NCI-H2196 (cell line): ENCODE measurements around the gene IFT88.
A peak's percentile ranks its signal among the peaks of the same experiment; 100 is the strongest.

Source experiments
- DNase-seq: peaks from one replicate; lab custom pipeline; 2025; ENCODE audit not compliant: unreplicated experiment; lab: John Stamatoyannopoulos, UW

IFT88 gene

DNA sequence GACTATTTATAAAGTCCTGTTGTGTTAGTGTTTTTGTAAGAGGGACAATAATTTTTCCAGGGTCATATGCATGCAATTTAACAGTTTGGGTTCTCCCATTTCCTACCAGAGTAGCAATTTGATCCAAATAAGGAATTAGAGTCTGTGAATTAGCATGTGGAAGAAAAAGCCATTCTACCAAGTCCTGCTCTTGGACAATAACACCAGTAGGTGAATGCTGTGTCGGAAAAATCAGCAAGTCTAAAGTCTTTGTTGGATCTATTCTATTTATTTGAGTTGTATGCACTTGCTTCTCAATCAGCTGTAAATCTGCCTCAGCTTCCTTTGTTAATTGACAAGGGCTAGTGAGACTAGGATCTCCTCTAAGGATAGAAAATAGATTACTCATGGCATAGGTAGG, 115.1 kb downstream of the IFT88 start:
- DNase-seq: no peak

DNA sequence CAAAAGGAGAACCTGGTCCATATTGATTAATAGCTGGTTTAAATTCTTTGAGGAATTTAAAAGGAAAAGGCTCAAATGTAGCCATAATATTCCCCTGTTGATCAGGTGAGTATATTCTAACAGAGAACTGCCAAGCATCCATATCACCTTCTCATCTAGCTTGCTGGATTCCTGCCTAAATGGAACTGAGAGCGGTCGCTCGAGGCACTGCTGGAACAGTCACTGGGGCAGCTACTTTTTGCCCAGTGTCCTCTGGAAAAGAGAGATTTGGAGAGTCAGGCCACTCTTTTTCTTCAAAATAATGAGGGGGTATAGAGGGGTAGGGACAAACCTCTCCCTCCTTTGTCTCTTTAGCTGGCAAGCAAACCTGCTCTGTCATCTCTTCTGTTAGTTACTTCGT, 117.1 kb downstream of the IFT88 start:
- DNase-seq: no peak

DNA sequence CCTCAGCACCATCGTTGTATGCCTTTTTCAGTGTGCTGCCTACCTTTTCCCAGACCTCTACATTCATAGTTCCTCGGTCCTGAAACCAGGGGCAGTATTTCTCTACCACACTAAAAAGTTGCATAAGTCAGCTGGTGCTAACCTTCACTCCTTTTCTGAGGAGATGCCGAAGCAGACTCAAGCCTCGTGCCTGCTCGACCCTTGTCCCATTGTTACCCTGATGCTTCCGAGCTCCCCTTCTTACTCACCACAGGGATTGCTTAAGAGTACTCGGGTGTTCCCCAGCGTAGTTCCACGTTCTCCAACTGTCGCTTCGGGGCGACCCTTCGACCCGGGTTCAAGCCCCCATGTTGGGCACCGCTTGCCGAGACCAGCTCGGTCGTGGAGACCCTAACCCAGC, 117.6 kb downstream of the IFT88 start:
- DNase-seq: no peak

DNA sequence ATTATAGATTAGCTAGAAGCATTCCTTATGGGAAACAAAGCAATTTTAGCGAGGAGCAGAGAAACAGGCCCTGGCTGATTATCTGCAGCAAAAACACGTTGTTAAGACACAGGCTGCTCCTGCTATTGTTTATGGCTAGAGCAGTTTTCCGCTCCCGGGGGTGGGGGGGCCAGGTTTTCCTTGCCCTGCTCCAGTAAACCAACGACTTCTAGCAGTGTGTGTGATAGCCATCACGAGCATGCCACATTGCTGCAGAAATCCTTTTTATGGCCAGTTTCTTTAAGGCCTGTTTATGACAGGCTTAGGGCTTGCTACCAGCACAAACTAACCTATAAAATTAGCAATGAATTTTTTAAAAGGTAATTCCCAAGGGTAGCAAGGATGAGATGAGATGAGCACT, 118.1 kb downstream of the IFT88 start:
- no peak for DNase-seq

DNA sequence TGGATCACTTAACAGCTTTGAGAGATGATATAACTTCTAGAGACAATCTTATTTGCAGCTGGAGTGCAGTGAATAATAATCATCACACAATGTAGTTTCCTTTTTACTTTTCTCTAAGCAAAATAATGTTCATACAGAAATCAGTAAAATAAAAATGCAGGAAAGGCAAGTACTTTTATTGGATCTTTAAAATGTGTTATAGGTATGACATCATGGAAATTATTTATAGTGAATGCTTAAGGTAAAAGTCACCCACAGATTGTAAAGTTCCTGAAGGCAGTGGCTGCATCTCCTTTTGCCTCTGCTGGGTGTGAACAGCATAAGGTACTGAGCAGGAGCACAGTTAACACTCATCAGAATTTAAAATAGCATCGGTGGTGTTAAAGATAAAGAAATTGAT, 119.2 kb downstream of the IFT88 start:
- no peak for DNase-seq

DNA sequence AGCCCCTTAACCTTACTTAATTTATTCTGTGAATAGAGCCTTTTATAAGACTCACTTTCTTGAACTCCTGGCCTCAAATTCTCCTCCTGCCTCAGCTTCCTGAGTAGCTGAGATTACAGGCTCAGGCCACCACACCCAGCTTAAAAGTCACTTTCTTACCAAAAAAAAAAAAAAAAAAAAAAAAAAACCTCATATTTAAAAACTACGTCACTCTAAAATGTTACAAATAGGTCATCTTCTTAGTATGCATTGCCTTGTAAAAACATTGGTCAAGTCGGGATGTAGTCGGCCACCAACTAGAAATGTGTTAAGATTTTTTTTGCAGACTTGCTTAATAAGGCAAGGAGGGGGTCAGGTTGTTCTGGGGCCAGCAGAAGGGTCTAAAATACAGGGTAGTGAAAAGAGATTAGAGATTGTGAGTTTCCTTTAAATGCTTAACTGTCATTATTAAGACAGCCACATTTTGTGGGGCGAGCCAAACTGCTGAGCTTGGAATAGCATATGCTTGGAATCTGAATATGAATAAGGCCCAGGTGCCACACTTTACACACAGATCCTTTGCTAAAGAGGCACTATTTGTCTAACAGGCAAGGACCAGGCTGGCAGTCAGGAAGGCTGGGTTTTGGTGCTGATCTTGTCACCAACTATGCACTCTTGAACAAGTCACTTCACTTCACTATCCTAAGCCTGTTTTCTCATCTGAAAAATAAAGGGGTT, 120.1 kb downstream of the IFT88 start:
- DNase-seq: no peak

DNA sequence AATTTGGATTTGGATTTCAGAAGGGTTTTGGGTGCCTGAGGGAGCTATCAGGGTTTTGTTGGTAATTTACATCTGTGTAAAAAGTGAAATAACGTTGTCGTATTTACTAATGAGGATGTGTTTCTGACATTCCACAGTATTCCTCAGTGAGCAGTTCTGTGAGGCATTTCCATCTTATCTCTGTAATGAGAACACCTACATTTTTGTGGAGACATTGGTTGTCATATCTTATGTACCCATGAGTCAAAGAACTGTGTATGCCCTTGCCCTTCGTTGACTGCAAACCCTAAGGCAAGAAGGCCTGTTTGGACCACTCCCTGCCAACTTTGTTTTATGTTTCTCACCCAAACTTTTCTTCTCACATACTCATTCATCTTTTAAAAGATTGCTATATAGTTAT, 122.3 kb downstream of the IFT88 start:
- no peak for DNase-seq

DNA sequence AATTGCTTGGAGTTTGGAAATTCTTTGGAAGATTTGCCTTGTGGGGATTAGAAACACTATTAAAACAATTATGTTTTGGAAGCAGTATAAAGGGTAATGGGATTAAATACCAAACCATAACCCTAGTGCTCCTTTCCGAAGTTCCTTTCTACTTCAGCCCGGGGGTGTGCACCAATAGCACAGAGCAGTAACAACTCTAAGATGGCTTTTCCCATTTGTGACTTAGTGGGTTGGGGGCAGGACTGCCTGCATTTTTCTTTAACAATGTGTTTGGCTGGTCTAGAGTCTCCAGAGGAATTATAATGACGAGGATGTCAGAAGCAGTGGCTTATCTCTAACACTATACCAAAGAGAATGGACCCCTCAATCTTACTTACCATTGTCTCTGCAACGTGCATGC, 124.7 kb downstream of the IFT88 start:
- no peak for DNase-seq

DNA sequence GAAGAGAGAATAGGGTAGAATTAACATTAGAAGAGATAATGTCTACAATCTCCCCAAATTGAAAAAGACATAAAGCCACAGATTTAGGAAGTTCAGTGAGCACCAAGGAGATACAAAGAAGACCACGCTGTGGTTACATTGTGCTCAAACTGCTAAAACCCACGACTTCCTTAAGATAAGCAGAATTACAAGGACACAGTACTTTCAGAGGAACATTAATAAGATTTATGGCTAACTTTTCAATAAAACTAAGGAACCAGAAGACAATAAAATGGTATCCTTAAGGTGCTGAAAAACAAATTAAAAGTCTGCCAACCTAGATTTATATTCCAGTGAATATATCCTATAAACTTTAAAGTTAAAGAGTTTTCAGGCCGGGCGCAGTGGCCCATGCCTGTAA, 129.1 kb downstream of the IFT88 start:
- no peak for DNase-seq

DNA sequence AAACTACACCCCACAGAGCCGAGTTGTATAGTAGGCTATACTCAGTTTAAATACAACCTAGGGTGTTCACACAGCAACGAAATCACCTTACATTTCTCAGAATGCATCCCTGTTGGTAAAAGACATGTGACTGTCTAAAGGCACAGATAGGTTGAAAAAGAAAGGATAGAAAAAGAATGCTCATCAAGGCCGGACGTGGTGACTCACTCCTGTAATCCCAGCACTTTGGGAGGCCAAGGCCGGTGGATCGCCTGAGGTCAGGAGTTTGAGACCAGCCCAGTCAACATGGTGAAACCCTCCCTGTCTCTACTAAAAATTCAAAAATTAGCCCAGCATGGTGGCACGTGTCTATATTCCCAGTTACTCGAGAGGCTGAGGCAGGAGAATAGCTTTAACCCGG, 132.8 kb downstream of the IFT88 start:
- DNase-seq: no peak

DNA sequence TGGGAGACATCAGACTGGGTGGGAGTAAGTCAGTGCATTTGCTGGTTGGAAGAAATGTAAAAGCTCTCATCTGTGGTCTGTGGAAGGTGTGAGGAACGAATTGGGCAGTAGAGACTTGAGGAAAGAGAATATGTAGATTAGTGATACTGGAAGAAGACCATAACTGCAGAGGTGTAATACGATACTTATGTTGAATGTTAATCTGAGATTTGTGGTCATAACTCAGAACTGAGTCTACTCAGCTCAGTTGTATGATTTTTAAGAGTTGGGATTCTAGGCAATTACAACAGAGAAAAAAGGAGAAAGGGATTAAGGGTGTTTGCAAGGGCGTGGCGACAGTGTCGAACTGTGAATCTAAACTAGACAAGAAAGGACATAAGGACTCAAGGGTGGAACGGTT, 133.3 kb downstream of the IFT88 start:
- no peak for DNase-seq

DNA sequence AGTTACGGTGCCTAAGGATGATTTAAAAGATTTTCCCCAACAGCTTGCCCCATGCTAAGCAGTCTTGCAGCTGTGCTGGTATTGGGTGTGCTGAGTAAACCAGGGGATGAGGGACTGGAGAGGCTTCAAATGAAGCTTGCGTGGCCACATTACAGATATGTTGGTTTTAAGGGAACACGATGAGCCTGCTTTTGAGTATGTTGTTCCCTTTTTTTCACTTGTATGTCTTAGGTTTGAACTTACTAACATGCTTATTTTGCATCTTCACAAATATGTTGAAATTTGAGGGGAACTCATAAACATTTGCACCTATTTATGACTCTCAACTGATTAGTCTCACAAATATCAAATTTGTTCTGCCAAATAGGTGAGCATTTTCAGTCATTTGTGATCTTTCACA, 134.5 kb downstream of the IFT88 start:
- no peak for DNase-seq

DNA sequence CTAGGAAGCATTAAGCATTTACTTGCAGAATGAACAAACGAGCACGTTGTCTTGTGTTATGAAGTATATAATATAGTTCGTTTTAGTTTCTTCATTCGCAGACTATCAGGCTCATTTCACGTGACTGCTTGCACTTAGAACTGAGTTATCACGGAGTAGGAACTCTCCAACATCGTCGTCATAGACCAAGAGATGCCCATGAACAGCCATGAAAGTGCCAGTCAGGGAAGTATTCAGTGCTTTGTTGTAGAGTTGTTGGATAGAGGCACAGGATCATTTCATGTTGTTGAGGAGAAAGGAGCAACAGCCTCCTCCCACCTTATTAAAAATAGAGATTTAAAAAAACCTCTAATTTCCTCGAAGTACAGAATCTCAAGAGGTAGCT, 135.6 kb downstream of the IFT88 start:
- DNase-seq: no peak

DNA sequence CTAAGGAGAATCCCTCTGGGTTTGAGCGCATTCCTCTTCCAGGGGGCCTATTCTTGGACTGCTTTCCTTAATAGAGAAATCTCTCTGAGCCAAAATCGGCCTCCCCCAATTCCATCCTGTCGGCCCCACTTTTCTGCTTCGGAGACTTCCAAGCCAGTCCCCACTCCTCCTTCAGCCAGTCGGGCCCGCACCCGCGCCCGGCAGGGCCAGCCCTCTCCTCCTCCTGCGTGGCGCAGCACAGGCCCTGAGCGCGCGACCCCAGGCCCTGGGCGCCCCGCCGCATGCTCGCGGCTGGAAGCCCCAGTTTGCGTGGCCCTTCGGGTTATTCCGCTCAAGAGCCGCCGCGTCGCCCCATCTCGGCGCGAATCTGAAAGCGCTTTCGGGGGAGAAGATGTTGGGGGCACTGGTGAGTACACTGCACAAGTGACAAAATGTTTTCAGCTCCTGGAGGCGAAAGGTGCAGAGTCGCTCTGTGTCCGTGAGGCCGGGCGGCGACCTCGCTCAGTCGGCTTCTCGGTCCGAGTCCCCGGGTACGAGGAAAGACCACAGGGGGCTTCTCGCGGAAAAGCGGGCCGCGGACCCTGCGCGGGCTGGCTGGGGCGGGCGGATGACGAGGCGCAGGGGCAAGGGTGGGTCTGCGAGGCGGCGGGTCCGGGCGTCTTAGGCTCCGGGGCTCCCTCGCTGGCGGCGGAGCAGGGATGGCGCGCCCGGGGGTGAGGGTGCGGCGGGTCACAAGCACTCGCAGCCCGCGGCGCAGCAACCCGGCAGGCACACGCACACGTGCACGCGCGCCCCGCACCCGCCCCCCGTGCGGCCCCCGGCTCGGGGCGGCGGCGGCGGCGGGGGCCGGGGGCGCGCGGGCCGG, 136.2 kb downstream of the IFT88 start, which contains the start of gene IL17D:
IL17D (plus strand) TSS at position 785 of the 865 bp plus-strand sequence. CDS start 303 bp downstream, outside the sequence.
- DNase-seq: no peak

DNA sequence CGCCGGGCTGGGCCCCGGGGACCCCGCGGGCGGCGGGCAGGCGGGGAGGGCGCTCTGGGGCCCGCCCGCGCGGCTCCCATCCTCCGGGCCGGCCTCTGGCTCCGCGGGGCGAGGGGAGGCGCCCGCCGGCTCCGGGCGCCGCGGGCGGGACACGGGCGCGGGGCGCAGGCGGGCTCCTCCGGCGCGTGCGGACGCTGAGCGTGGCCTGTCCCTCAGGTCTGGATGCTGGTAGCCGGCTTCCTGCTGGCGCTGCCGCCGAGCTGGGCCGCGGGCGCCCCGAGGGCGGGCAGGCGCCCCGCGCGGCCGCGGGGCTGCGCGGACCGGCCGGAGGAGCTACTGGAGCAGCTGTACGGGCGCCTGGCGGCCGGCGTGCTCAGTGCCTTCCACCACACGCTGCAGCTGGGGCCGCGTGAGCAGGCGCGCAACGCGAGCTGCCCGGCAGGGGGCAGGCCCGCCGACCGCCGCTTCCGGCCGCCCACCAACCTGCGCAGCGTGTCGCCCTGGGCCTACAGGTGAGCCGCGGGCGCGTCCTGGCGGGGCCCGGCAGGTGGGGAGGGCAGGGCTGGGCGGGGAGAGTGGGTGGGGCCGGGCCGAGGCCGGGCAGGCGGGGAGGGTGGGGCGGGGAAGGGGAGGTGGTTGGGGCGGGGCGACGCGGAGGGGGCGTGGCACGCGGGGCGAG, 137.0 kb downstream of the IFT88 start:
- peak; percentile 69 for DNase-seq

DNA sequence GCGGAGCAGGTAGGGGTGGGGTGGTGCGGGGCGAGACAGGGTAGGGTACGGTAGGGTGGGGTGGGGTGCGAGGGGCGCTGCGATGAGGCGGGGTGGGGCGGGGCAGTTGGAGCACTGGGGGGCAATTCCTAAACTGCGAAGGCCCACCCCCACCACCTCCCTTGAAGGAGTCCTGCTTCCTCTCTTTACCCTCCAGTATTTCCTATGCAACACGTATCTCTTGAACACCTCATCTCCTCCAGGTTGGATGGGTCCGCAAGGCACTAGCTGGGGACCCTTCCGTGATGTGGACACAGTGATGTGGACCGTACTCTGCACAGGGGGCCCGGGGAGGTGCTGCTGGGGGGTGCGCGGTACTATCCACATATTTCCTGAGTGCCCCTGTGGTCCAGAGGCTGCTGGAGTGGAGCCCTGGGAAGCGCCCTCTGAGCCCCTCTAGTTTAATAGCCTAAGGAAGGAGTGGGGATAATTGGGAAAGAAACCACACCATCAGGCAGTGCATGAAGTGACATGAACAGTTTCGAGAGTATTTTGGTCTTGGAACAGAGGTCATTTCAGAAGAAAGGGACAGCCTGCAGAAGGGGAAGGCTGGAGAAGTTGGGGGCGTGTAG, 137.6 kb downstream of the IFT88 start:
- no peak for DNase-seq

DNA sequence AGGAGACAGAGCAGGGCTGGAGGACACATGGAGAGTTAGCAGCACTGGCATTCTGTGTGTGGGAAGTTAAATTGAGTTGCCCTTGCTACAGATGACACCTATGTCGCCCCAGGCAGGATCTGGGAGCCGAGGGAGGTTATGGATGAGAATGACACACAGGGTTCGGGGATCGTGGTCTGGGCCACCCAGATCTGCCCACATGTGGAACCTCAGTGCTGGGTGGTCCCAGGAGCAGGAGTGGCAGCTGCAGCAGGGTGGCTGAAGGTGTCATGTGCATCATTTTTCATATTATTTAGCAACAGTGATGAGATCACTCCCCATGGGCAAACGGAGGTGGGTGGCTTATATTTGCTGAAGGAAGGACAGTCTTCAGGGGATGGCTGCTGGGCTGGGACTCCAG, 139.7 kb downstream of the IFT88 start:
- DNase-seq: no peak

DNA sequence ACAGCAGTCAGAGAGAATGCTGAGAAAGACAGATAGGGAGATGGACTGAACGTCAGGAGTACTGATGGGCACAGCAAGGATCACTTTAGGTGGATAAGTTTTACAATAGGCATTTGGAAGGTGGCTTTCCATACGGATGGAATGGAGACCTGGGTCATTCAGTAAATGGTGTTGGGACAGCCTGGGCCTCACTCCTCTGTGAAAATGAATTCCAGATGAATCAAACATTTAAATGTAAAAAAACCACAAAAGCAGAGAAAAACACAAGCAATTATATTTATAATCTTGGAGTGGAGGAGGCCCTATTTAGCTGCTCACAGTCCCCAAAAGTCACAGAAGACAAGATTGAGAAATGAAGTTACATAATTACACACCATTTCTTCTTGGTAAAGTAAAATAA, 141.3 kb downstream of the IFT88 start:
- DNase-seq: no peak

DNA sequence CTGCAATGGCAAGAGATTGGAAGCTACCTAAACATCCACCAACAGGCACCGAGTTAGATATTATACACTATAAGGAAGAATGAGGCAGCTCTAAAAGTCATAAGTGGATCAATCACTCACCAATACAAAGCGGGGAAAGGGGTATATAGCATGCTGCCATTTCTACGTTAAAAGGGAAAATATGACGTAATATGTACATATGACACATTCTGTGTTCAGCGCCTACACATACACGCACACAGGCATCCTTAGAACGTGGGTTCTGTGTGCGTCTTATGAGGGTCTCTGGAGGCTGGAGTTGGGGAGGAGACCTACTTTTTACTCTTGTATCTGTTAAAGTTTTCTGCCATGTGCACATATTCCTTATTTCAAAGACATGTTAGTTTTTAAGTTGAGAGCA, 142.4 kb downstream of the IFT88 start:
- no peak for DNase-seq

DNA sequence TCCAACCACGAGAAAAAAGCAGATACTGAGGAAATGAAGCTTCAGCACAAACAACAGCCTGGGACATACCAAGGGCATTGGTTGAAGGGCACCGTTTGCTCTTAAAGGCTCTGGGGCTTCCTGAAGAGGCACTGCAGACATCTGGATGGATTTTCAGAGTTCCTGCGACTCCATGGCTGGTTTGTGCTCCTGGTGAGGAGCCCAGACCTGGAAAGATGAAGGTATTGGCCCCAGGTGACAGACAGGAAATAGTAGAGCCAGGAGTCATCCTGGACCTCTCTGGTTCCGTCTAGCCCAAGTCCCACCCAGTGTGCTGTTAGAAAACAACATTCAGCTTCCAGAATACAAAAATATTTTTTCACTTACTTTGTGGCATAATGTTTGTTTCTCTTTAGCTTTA, 142.8 kb downstream of the IFT88 start:
- DNase-seq: no peak

DNA sequence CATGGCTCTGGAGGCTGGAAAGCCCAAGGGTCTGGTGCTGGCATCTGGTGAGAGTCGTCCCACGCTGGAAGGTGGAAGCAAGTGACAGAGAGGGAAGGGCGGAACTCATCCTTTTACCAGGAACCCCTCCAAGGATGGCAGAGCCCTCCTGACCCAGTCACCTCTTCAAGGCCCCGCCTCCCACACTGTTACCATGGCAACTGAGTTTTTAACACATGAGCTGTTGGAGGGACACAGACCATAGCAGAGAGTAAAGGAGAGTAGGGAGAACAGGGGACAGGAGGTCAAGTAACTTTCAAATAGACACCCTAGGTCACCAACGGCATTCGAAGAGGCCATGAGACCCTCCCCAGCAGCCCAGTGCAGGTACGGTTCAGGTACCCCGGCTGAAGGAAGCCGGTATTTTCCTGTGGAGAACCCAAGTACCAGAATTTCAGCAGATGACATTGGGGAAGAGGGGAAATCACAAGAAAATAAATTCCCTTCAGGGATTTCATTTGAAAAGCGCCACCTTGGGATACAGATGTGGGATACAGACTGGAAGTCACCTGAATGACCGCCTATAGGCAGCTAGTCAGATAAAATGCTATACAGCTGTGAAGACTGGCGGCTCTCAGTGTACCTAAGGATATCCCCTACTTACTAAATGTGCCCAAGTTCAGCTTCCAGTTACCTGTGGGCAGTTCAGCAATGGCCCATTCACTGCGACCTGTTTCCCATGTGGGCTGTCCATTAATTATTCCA, 144.5 kb downstream of the IFT88 start:
- no peak for DNase-seq
